ENCODE results near the gene C2CD4A. TPM values are rescaled to one million over a fixed set of nuclear protein-coding genes. Genes with fewer than 3 reads are reported as not detected.

C2CD4A gene
- total and polyA plus RNA-seq, 9 of the 15 experiments (the other 6 are each of a cell fraction or from before 2014, with no cell fraction given), result not detected

GRCh38 chr15:62020576-62021160 lies 46.1 kb upstream of the C2CD4A start:
- TF ChIP-seq ZNF146 (CRISPR knock-in tag; IDR thresholded peaks at IDR 0.05; ENCODE audit: unreplicated experiment) (peak; percentile 62), RBM25 (IDR thresholded peaks at IDR 0.05; ENCODE audit: low read depth, low read length, severe bottlenecking) (peak; percentile 58), TFAP4 (CRISPR knock-in tag; IDR thresholded peaks at IDR 0.05; ENCODE audit: borderline replicate concordance) (no peak)
- Histone ChIP-seq H3K36me3 (ENCODE audit: control insufficient read depth, insufficient read depth, low read length) (peaks cover 17% of the 10 kb centered on the region; the same call in 1 of the 3 replicates), H4K20me1 (replicated peaks; ENCODE audit: control insufficient read depth, insufficient read depth, low read length) (no peaks in the 10 kb centered on the region), H3K9me1 (ENCODE audit: control insufficient read depth, insufficient read depth, low read length) (no peaks in the 10 kb centered on the region), H2AFZ (ENCODE audit: low read depth, low read length) (no peak overlapping the region), H3K27ac (ENCODE audit: extremely low read depth, low read depth, low read length) (no peak overlapping the region), H3K4me2 (ENCODE audit: insufficient read depth, low read length) (no peak overlapping the region), H3K4me3 (no peak overlapping the region), H3K4me1 (replicated peaks in 1 of 2; ENCODE audit: control insufficient read depth in 2 of 2, insufficient read depth in 2 of 2, low read length in 2 of 2) (no peaks in the 10 kb centered on the region), H3K79me2 (ENCODE audit: control insufficient read depth, insufficient read depth, low read length) (no peaks in the 10 kb centered on the region), H3K27me3 (ENCODE audit: control insufficient read depth in 2 of 2, insufficient read depth in 2 of 2, low read length in 2 of 2) (no peaks in the 10 kb centered on the region), H3K9ac (ENCODE audit: insufficient read depth in 1 of 2, low read depth in 2 of 2, low read length in 2 of 2) (no peak overlapping the region), H3K9me3 (replicated peaks; ENCODE audit: control insufficient read depth, insufficient read depth, low read depth, low read length) (no peaks in the 10 kb centered on the region)
- DNase-seq (ENCODE audit: extremely low read depth in 1 of 4, low spot score in 3 of 4) (no peak), ATAC-seq (no peak), FAIRE-seq (no peak)
- in situ Hi-C loops (cut with MboI), result no loop called here
- BruUV-seq (replicated peaks), result no TSS peak
- ChIA-PET POLR2A (no interaction called here), CTCF (ENCODE audit: low intra/inter-chr PET ratio) (interaction anchor here (0.6 kb wide), 1 partner anchor 9 kb away, joined by 4 read pairs; no protein-coding TSS in a partner anchor)
- intact Hi-C loops (cut with micrococcal nuclease), result no loop called here
- WGBS (ENCODE audit: insufficient coverage, low coverage, missing lambda C conversion rate), result 89% methylated on average over 3 of the region's 3 CpGs

GRCh38 chr15:62021991-62022600 lies 44.7 kb upstream of the C2CD4A start:
- CTCF ChIA-PET (ENCODE audit: low intra/inter-chr PET ratio), result no interaction called here
- H3K9me3 ChIP-seq (replicated peaks; ENCODE audit: control insufficient read depth, insufficient read depth, low read depth, low read length), result no peaks in the 10 kb centered on the region
- TF ChIP-seq CTCFL (IDR thresholded peaks at IDR 0.05; ENCODE audit: borderline replicate concordance, insufficient read depth, low read depth, low read length, poor library complexity, severe bottlenecking), result peak; percentile 21
- TF ChIP-seq NR3C1 (CRISPR knock-in tag; IDR thresholded peaks at IDR 0.05), result no peak
- TF ChIP-seq CTCF (IDR thresholded peaks at IDR 0.05 in 2 of 3, conservative IDR thresholded peaks at IDR 0.05 in 1 of 3; ENCODE audit: insufficient read depth in 2 of 3, low read depth in 1 of 3, low read length in 3 of 3), result peak in 2 of 3 experiments; percentile 32 to 37; a peak in 2 of 6 replicates
- H3K27ac ChIP-seq (ENCODE audit: extremely low read depth, low read depth, low read length), result no peak overlapping the region
- no peaks in the 10 kb centered on the region for H3K4me1 ChIP-seq (replicated peaks in 1 of 2; ENCODE audit: control insufficient read depth in 2 of 2, insufficient read depth in 2 of 2, low read length in 2 of 2)
- H3K4me2 ChIP-seq (ENCODE audit: insufficient read depth, low read length), result no peak overlapping the region
- H3K27me3 ChIP-seq (ENCODE audit: control insufficient read depth in 2 of 2, insufficient read depth in 2 of 2, low read length in 2 of 2), result no peaks in the 10 kb centered on the region
- FAIRE-seq (no peak), DNase-seq (ENCODE audit: extremely low read depth in 1 of 4, low spot score in 3 of 4) (peak in 3 of 4 experiments; percentile 11 to 20 (median 13)), ATAC-seq (no peak)
- no TSS peak for BruUV-seq (replicated peaks)
- H3K79me2 ChIP-seq (ENCODE audit: control insufficient read depth, insufficient read depth, low read length), result no peaks in the 10 kb centered on the region
- WGBS (ENCODE audit: insufficient coverage, low coverage, missing lambda C conversion rate), result 92% methylated on average over 3 of the region's 3 CpGs
- intact Hi-C loops (cut with micrococcal nuclease), result no loop called here
- no peak overlapping the region for H3K4me3 ChIP-seq
- H3K9me1 ChIP-seq (ENCODE audit: control insufficient read depth, insufficient read depth, low read length), result no peaks in the 10 kb centered on the region
- no peak overlapping the region for H3K9ac ChIP-seq (ENCODE audit: insufficient read depth in 1 of 2, low read depth in 2 of 2, low read length in 2 of 2)
- H4K20me1 ChIP-seq (replicated peaks; ENCODE audit: control insufficient read depth, insufficient read depth, low read length), result no peaks in the 10 kb centered on the region
- in situ Hi-C loops (cut with MboI), result no loop called here
- H3K36me3 ChIP-seq (ENCODE audit: control insufficient read depth, insufficient read depth, low read length), result peaks cover 17% of the 10 kb centered on the region; the same call in 1 of the 3 replicates
- no peak overlapping the region for H2AFZ ChIP-seq (ENCODE audit: low read depth, low read length)
- POLR2A ChIA-PET, result no interaction called here

All from K562 (cell line).